HL-60/S4 treated with retinoic acid at 250 ng/mL for 4 days and 3 days (cell line): ENCODE data around the gene SKIL.

Experiments used
- in situ Hi-C: fragments of 300-500 bp; cut with MboI; formaldehyde crosslinking; loops from 2 replicates; pipeline ENCODE4 v1.7.0; 2022; ENCODE audit warnings: low sequenced_read_pairs

The SKIL gene

GRCh38 chr3:170436697-170437096 is 79.2 kb downstream of the SKIL start:
- in situ Hi-C loops: no loop called here

- in situ Hi-C loops: no loop called here
Observed at GRCh38 chr3:170437176-170437575, 79.7 kb downstream of the SKIL start.

GRCh38 chr3:170437696-170438407 is 80.3 kb downstream of the SKIL start:
- in situ Hi-C loops: no loop called here

- in situ Hi-C loops: no loop called here
Observed at GRCh38 chr3:170438836-170439235, 81.3 kb downstream of the SKIL start.

- in situ Hi-C loops: no loop called here
Observed at GRCh38 chr3:170440344-170440743, 82.8 kb downstream of the SKIL start.

GRCh38 chr3:170441412-170441811 is 83.9 kb downstream of the SKIL start:
- in situ Hi-C loops: no loop called here

- in situ Hi-C loops: no loop called here
Observed at GRCh38 chr3:170442947-170443346, 85.4 kb downstream of the SKIL start.

- in situ Hi-C loops: no loop called here
Observed at GRCh38 chr3:170443457-170443856, 85.9 kb downstream of the SKIL start.
